NCI-H2227 (cell line): ENCODE data around the gene UBE4B.

ENCODE experiments used
- DNase-seq: peaks from one replicate; lab custom pipeline; 2025; ENCODE audit not compliant: unreplicated experiment; lab: John Stamatoyannopoulos, UW

Gene UBE4B

GRCh38 chr1:10108948-10109708 is 76.4 kb downstream of the UBE4B start:
- DNase-seq, result no peak

GRCh38 chr1:10113501-10113900 is 80.7 kb downstream of the UBE4B start:
- DNase-seq, result no peak

DNA sequence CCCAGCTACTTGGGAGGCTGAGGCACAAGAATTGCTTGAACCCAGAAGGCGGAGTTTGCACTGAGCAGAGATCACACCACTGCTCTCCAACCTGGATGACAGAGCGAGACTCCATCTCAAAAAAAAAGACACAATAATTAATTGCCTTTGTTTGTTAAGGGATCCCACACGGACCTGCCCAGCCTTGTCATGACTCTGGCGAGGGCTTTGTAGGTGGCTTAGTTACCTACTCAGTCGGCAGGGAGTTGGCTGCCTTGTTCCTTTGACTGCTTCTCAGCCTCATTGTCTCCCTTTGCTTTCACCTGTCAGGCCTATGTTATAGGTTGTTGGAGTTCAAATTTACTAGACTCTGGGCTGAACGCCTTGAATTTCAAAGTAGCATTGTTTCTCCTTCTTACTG is 82.0 kb downstream of the UBE4B start:
- DNase-seq, result no peak

GRCh38 chr1:10117132-10117531 is 84.4 kb downstream of the UBE4B start:
- no peak for DNase-seq

DNA sequence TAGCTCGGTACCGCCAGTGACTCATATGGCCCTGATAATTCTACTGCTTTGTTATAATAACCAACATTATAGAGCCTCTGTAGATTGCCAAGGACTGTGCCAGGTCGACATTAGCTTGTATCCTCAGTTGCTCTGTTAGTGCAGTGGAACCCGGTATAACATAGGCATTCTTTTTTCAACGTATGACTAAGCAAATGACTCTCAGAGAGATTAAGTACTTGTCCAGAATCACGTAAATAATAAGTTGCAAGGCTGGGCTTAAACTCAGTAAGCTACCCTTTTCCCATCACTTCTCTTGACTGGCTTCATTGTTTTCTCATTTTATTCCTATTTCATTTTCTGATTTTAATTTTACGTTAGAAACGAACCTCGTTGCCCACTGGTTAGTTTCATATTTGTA is 85.1 kb downstream of the UBE4B start:
- DNase-seq, result no peak

DNA sequence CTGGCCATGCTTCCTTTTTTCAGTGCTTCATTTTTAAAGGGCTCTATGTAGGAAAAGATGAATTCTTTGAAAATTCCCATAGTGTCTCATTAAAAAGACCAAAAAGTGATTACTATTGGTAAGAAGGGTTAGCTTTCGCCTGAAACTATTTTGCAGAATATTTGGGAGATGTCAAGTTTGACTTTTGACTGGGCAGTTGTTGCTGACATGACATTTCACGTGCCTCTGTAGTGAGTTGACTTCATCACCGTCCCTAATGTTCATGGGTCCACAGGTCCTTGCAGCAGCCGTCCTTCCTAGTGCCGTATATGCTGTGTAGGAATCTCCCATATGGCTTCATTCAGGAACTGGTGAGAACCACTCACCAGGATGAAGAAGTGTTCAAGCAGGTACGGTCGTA is 88.9 kb downstream of the UBE4B start:
- DNase-seq, result no peak

GRCh38 chr1:10122926-10123325 is 90.2 kb downstream of the UBE4B start:
- no peak for DNase-seq

- no peak for DNase-seq
These were observed 95.5 kb downstream of the UBE4B start for GRCh38 chr1:10128101-10128765.

- DNase-seq, result no peak
These were observed 99.6 kb downstream of the UBE4B start for GRCh38 chr1:10132316-10132715.

DNA sequence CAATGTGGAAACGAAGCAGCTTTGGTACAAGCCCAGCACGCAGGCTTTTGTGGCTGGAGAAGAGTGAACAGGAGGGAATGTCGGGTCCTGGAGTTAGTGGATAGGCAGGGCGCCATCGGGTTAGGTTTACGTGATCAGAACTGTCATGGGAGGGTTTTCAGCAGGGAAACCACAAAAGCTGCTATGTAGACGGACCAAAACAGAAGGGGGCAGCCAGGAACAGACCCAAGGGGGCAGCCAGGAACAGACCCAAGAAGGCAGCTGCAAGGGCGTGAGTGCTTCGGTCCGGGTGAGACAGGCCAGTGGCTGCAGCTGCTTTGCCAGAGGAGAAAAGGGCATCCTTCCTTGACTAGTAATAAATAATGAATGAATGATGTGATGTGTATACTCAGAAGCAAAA is 100.1 kb downstream of the UBE4B start:
- DNase-seq, result no peak

GRCh38 chr1:10140981-10141380 is 108.2 kb downstream of the UBE4B start:
- DNase-seq, result no peak

DNA sequence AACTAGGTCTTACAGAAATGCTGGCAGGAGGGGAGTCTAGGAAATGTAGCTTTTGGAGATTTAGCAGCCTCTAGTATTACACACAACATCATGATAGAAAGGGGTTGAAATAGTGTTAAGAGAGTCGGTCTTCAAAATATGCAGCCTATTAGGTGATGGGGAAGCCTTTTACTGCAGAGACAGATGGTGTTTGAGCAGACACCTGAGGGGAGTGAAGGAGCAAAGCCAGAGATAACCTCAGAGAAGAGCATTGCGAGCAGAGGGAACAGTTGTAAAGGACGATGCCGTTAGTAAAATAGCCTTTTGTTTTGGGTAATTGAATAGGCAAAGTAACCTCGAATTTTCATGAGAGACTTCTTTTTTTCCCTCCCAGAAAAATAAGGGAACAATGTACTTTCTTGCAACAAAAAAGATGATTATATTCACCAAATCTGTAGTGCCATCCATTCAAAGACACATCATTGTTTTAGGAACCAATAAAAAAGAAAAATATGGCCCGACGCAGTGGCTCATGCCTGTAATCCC is 111.3 kb downstream of the UBE4B start:
- DNase-seq, result no peak

DNA sequence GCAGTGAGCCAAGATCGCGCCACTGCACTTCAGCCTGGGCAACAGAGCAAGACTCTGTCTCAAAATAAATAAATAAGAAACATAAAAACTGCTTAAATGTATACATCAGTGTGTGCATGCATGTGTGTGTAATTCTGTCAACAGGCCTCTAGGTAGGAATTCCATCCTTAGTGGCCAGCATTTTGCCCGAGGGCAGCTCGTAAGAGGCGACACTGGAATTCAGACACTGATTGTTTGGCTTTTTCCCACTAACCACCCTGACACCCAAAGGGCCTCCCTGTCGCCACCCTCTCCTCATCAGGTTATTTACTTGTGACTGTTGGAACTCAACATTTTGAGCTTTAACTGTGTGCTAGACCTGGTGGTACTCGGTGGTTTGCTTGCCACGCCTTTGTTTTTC is 113.6 kb downstream of the UBE4B start:
- DNase-seq, result no peak

DNA sequence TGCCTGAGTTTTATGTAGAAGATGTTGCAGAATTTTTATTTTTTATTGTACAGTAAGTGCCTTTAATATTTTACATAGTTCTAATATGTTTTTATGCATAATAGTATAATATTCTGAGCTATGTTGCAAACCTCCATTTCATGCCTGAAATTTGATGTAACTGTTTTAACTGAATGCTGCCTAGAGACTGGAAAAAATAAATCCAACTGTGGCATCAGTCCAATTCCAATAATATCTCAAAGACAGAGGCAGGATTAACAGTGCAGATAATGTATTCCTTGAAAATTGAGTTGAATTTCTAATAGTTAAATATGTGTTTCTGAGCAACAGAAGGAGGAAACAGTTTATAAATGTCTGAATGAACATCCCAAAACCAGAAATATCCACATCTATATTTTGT is 116.5 kb downstream of the UBE4B start:
- no peak for DNase-seq

GRCh38 chr1:10152709-10153284 is 120.0 kb downstream of the UBE4B start:
- DNase-seq, result peak; percentile 20

DNA sequence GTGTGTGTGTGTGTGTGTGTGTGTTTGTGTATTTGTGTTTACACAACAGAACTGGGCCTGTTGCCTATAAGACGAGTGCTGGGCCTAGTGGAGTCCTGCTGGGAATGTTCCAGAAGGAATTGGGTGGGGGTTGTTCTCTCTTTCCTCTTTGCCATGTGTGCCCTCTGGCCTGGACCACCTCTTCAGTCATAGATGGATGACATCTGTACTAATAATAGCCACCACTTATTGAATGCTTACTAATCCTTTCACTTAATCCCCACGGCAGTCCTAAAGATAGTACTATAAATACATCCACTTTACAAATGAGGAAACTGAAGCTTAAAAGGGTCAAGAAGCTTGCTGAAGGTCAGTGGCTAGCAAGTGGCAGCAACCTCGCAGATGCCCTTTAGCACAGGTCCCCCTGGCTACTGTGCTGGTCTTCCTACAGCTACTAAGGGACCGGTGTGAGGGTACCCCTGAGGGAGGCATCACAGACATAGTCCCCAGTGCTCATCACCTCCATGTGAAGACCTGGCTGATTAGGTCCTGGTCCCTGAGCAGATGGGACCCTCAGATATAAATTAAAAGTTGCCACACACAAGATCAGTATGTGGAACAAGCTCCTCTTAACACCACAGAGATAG is 122.4 kb downstream of the UBE4B start:
- no peak for DNase-seq

DNA sequence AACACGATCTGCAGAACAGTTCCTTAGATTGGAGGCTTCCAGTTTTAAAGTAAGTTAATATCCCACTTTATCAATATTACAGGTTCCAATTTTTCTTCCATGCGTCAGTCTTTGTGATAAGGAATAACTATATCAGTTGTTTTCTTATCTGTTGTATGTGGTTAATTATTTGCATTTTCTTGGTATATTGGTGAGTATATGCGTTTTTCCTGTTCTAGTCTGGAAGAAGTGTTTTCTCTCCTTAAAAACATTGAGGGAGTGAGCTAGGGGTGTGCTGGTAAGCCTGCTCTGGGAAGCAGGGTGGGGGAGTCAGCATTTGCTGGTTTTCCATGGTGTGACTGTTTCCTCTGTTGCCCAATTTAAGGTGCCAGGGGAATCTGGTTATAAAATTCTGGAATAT is 127.4 kb downstream of the UBE4B start:
- DNase-seq, result no peak

GRCh38 chr1:10160907-10161490 is 128.2 kb downstream of the UBE4B start:
- no peak for DNase-seq

DNA sequence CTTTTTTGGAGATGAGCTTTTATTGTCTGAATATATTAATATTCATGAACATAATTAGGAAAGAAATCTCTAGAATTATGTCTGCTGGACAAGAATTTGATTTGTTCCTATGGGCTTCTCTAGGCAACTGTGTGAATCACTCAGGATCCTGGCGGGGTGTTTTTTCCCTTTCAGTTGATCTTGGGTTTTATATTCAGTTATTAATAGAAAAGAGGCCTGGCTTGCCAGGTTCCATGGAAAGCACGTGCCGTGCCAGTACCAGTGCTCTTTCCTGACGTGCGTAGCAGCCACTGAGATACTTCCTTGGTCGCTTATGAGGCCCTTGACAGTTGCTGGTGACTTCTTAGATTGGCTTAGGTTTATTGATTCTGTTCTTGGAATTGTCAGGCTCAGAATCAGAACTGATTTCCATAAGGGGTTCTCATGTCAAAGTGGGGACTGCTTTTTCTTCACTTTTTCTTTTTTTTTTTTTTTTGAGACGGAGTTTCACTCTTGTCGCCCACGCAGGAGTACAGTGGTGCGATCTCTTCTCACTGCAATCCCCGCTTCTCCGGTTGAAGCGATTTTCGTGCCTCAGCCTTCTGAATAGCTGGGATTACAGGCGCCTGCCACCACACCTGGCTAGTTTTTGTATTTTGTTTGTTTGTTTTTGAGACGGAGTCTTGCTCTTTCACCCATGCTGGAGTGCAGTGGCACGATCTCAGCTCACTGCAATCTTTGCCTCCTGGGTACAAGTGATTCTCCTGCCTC is 129.0 kb downstream of the UBE4B start:
- no peak for DNase-seq

GRCh38 chr1:10168912-10169514 is 136.3 kb downstream of the UBE4B start:
- no peak for DNase-seq
